ENCODE results near the gene PHOX2A.

The PHOX2A gene

DNA sequence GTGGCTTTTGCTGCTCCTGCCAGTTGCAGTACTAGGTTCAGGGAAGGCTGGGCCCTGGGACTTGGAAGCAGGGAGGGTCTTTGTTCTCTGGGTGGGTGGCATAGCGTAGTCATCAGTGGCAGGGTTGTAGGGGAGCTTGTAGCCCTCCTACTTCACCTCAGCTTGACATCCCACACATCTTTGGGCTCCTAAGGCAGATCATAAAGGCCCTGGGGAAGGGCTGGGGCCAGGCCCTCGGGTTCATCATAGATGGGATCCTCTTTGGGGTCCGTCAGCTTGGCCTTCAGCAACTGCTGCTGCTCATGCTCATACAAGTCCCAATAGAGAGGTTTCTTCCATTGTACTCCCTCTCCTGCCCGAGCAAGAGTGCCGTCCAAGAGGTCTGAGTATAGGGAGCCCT lies 6.0 kb upstream of the PHOX2A start:
- TF ChIP-seq POLR2AphosphoS5 (IDR thresholded peaks at IDR 0.05; ENCODE audit: low read depth, low read length) (no peak), SIN3A (IDR thresholded peaks at IDR 0.05; ENCODE audit: borderline replicate concordance, insufficient read depth, low read length) (no peak), TAF1 (IDR thresholded peaks at IDR 0.05; ENCODE audit: borderline replicate concordance, insufficient read depth, low read length) (no peak), FOXP2 (optimal IDR thresholded peaks at IDR 0.05; ENCODE audit: borderline replicate concordance, extremely low read depth, extremely low read length, insufficient read depth) (no peak)
- TF ChIP-seq, protein P1, sequence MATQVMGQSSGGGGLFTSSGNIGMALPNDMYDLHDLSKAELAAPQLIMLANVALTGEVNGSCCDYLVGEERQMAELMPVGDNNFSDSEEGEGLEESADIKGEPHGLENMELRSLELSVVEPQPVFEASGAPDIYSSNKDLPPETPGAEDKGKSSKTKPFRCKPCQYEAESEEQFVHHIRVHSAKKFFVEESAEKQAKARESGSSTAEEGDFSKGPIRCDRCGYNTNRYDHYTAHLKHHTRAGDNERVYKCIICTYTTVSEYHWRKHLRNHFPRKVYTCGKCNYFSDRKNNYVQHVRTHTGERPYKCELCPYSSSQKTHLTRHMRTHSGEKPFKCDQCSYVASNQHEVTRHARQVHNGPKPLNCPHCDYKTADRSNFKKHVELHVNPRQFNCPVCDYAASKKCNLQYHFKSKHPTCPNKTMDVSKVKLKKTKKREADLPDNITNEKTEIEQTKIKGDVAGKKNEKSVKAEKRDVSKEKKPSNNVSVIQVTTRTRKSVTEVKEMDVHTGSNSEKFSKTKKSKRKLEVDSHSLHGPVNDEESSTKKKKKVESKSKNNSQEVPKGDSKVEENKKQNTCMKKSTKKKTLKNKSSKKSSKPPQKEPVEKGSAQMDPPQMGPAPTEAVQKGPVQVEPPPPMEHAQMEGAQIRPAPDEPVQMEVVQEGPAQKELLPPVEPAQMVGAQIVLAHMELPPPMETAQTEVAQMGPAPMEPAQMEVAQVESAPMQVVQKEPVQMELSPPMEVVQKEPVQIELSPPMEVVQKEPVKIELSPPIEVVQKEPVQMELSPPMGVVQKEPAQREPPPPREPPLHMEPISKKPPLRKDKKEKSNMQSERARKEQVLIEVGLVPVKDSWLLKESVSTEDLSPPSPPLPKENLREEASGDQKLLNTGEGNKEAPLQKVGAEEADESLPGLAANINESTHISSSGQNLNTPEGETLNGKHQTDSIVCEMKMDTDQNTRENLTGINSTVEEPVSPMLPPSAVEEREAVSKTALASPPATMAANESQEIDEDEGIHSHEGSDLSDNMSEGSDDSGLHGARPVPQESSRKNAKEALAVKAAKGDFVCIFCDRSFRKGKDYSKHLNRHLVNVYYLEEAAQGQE (IDR thresholded peaks at IDR 0.05; ENCODE audit: insufficient read depth in 1 of 2, low read depth in 2 of 2, low read length in 2 of 2), result no peak

DNA sequence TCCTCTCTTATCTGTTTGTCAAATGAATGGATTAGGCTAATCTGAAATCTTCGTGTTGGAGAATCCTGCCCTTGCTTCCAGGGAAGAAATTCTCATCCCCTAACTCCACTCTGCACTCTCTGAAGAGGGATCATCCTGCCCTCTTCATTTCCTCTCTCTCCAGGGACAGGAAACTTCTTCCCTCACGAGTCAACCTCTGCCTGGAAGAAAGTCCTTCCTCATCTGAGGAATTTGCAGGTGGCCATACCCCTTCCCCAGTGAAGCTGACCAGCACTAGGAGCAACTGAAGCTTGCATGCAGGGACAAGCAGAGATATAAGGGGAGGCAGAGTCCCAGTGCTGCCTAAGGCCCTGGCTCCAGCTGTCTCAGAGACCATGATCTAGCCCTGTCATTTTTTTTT lies 3.6 kb upstream of the PHOX2A start:
- TF ChIP-seq POLR2AphosphoS5 (IDR thresholded peaks at IDR 0.05; ENCODE audit: low read depth, low read length) (no peak), TAF1 (IDR thresholded peaks at IDR 0.05; ENCODE audit: borderline replicate concordance, insufficient read depth, low read length) (no peak), SIN3A (IDR thresholded peaks at IDR 0.05; ENCODE audit: borderline replicate concordance, insufficient read depth, low read length) (no peak), FOXP2 (optimal IDR thresholded peaks at IDR 0.05; ENCODE audit: borderline replicate concordance, extremely low read depth, extremely low read length, insufficient read depth) (no peak)
- TF ChIP-seq, protein P1 (IDR thresholded peaks at IDR 0.05; ENCODE audit: insufficient read depth in 1 of 2, low read depth in 2 of 2, low read length in 2 of 2), result no peak

DNA sequence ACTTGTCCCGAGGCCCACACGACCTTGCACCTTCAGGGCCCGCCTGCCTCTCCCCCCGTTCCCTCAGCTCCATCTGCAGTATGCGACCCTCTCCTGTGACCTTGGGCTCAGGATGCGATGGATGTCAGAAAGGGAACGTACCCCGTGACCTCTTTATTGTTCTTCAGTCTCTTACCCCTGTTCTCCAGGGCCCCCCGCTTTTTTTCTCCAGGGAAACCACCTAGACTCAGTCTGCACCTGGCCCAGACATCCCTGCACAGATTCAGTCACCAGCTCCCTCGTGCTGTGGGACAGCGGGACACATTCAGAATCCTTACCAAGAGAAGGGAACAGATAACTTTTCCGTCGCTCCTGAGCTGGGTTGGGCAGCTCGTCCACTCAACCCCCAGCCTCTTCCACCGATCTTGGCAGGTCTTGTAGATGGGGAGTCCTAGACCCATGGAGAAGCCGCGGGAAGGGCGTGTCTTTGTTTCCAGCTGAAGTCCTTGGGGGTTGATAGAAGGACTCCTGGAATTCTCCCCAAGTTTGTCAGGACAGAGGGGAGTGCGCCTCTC lies 1.4 kb upstream of the PHOX2A start:
- no peak for TF ChIP-seq POLR2AphosphoS5 (IDR thresholded peaks at IDR 0.05; ENCODE audit: low read depth, low read length)
- TF ChIP-seq SIN3A (IDR thresholded peaks at IDR 0.05; ENCODE audit: borderline replicate concordance, insufficient read depth, low read length), result no peak
- no peak for TF ChIP-seq TAF1 (IDR thresholded peaks at IDR 0.05; ENCODE audit: borderline replicate concordance, insufficient read depth, low read length)
- TF ChIP-seq, protein P1 (IDR thresholded peaks at IDR 0.05; ENCODE audit: insufficient read depth in 1 of 2, low read depth in 2 of 2, low read length in 2 of 2), result no peak
- TF ChIP-seq FOXP2 (optimal IDR thresholded peaks at IDR 0.05; ENCODE audit: borderline replicate concordance, extremely low read depth, extremely low read length, insufficient read depth), result no peak

DNA sequence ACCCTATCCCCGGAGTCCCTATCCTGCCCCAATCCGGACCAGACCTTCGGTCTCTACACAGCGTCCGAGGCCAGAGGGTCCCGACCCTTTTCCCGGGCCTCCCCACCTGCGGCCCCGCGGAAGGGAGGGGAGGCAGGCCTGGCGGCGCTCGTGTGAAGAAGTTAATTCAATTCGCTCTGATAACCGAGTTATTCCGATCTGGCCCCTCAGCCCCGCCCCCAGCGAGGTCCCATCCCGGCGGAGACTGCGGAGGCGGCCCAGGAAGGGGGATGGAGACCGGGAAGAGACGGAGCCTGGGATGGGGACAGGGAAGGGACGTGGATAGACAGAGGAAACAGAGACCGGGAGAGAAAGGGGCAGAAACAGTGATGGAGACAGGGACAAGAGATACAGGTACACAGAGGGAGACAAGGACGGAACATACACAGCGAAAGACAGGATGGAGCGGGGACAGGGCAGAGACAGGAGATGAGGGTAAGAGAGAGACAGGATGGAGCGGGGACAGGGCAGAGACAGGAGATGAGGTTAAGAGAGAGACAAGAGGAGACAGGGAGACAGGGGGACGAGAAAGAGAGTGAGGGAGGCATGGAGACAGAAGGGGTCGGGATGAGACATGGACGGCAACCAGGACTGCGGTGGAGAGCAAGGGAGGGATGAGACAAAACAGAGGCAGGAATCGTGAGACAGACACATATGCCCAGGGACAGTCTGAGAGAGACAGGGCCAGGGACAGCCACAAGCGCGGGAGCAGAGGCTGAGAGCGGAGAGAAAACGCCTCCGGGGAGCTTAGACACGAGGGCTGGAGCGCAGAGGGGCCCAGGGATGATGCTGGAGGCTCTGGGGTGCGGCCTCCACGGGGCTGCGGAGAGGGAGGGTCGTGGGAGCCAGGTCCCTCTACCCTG lies 636 bp upstream of the PHOX2A start:
- no peak for TF ChIP-seq POLR2AphosphoS5 (IDR thresholded peaks at IDR 0.05; ENCODE audit: low read depth, low read length)

DNA sequence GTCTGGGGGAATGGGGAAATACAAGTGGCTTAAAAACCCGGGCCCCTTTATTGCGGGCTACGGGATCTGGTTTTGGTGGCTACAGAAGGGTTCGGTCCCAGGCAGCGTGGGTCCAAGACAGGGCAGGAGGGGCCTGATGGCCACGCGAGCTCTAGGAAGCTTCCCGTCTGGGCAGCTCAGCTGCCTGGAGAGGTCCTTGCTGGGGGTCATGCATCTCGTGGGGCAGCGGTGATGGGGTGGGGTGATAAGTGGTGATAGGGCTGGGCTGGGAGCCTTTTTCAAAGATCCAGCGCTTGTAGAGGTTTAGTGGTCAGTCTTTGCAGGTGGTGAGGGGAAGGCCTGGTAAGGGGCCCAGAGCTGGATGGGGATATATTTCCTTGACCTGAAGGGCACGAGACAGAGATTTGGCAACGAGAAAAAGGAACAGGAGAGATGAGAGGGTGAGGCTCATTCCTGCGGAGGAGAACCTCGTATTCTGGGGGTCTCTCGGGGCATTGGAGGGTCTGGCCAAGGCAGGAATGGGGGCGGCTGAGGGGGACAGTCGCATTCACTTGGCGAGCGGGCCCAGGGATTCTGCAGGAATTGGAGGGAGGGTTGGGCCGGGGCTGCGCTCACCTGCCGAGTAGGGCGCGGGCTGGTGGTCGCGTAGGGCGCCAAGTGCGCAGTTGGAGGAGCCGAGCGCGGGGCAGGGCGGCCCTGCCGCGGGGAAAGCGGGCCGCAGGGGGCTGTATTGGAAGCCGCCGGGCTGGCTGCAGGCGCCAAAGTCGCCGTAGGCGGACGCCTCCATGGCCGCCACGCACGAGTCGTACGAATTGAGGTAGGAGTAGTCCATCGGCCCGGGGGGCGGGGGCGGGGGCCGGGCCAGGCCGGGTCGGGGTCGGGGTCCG lies 560 bp downstream of the PHOX2A start:
- TF ChIP-seq, protein P1 (IDR thresholded peaks at IDR 0.05; ENCODE audit: insufficient read depth in 1 of 2, low read depth in 2 of 2, low read length in 2 of 2), result no peak
- no peak for TF ChIP-seq TAF1 (IDR thresholded peaks at IDR 0.05; ENCODE audit: borderline replicate concordance, insufficient read depth, low read length)
- no peak for TF ChIP-seq POLR2AphosphoS5 (IDR thresholded peaks at IDR 0.05; ENCODE audit: low read depth, low read length)
- no peak for TF ChIP-seq FOXP2 (optimal IDR thresholded peaks at IDR 0.05; ENCODE audit: borderline replicate concordance, extremely low read depth, extremely low read length, insufficient read depth)
